ENCODE measurements around the gene GZMM.

The GZMM gene

DNA sequence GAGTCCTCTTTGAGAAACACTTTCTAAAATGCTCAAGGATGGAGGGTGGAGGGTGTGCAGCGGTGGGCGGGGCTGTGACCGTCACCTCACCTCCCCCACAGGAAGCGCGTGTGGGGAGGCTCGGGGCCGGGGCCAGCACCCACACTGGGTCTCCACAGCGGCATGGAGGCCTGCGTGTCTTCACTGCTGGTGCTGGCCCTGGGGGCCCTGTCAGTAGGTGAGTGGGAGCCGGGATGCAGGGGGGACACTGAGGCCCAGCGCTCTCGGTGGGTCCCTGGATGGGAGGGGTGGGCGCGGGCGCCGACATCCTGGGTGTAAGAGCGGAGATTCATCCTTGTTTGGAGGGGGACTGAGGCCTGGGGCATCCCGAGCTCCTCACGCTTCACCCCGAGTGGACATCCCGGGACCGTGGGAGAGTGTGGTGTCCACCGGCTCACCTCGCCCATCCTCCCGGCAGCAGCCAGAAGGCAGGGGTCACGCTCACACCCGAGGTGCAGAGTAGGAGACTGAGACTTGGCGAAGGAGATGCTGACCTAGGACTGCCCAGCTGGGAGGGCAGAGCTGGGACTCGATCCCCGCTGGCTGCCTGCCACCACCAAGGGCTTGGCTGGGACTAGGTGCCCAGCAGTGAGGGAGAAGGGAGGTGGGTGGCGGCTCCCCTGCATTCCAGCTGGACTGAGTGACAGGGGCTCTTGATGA lies at the start of gene GZMM:
Gene GZMM, plus strand, starts transcription at position 144 of the 699 bp plus-strand sequence. Its CDS starts 19 bp downstream, at position 163.
- no peak for DNase-seq

DNA sequence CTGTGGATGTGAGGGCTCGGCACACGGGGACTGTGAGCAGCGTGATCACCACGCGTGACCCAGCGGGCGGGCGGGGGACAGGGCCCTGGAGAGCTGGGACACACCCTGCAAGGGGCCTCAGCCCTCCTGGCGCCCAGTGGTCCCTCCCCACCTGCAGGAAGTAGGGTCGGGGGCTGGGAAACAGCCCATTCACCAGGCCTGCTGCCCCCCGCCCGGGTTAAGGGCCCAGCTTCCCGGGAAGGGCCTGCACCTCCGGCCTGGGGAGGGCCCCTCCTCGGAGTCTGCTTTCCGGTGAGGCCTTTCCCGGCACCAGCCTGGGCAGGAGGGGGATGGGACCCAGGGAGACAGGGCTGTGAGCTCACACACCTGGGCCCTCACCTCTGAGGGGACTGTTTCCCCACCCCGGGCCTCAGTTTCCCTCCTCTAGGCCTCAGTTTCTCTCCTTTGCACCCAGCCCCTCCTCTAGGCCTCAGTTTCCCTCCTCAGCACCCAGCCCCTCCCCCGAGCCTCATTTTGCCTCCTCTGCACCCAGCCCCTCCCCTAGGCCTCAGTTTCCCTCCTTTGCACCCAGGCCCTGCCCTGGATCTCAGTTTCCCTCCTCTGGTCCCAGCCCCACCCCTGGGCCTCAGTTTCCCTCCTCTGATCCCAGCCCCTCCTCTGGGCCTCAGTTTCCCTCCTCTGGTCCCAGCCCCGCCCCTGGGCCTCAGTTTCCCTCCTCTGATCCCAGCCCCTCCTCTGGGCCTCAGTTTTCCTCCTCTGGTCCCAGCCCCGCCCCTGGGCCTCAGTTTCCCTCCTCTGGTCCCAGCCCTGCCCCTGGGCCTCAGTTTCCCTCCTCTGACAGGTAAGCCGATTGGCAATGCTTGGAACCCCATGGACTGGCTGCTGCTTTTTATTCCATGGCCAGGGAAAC lies 49.4 kb upstream of the GZMM start:
- no peak for DNase-seq

DNA sequence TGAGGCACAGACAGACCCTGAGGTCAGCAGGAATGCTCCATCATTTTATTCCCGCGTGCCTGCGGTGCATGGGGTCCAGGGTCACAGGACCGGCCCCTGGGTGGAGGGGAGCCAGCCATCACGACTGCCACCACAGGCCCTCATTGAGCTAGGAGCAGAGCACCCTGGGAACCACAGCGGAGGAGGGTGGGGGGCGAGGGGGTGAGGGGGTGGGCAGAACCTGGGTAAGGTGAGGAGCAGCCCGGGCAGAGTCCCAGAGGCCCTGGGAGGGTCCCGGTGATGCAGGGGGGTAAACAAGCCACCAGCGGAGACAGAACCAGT lies 48.8 kb upstream of the GZMM start:
- no peak for DNase-seq

DNA sequence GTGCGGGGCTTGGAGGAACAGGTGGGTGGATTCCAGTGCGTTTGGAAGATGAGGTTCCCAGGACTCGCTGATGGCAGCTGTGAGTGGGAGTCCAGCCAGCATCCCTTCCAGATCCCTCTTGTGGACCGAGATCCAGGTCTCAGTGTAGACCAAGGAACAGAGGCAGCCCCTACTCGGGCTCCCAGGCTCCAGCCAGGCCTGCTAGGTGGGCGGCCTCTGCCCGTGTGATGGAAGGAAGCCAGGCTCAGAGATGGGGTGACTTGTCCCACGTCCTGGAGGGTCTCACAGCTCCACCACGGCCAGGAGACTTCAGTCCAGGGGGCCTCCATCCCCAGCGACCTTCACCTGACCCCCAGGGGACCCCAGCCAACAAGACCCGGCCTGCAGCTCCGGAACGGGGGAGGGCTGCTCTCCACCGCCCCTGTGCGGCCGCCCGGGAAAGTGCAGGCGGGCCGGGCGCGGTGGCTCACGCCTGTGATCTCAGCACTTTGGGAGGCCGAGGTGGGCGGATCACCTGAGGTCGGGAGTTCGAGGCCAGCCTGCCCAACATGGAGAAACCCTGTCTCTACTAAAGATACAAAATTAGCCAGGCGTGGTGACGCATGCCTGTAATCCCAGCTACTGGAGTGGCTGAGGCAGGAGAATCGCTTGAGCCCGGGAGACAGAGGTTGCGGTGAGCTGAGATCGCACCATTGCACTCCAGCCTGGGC lies 48.3 kb upstream of the GZMM start:
- no peak for DNase-seq

DNA sequence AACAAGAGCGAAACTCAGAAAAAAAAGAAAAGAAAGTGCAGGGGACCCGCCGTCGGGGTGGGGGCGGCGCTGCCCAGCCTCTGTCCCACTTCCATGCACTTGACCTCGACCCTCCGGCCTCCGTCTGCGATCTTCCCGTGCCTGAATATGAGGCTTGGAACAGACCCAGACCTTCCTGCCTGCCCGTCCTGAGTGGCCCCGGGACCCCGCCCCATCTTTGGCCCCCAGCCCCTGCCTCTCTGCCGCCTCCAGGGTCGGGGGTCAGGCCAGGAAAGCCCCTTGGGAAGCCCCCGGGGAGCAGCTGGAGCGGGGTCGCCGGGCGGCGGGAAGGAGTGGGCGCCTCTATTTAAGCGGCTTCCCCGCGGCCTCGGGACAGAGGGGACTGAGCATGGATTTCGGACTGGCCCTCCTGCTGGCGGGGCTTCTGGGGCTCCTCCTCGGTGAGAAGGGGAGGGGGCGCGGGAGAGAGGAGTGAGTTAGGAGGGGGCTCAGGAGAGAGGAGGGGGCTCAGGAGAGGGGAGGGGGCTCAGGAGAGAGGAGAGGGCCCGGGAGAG lies 47.7 kb upstream of the GZMM start, which contains the start of gene MADCAM1:
Gene MADCAM1, plus strand, starts transcription at position 375 of the 554 bp plus-strand sequence. Its CDS starts 14 bp downstream, at position 389.
- no peak for DNase-seq

DNA sequence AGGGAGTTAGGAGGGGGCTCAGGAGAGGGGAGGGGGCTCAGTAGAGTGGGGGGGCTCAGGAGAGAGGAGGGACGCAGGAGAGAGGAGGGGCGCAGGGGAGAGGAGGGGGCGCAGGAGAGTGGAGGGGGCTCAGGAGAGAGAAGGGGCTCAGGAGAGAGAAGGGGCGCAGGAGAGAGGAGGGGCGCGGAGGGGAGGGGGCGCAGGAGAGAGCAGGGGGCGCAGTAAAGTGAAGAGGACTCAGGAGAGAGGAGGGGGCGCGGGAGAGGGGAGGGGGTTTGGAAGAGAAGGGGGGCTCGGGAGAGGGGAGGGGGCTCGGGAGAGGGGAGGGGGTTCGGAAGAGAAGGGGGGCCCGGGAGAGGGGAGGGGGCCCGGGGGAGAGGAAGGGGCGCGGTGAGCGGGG lies 46.9 kb upstream of the GZMM start:
- DNase-seq: no peak

DNA sequence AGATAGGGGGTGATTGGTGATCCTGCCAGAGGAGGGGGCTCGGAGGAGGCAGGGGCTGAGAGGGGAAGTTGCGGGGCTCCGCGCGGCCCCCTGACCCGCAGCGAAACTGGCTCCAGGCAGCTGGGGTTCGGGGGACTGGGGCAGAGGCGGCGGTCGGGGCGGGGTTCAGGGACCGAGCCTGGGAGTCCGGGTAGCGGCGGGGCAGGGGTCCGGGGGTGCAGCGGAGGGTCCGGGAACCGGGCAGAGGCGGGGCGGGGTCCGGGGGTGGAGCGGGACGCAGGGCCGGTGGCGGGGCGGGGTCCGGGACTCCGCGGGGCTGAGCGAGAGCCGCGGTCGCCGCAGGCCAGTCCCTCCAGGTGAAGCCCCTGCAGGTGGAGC lies 46.4 kb upstream of the GZMM start:
- DNase-seq: no peak

DNA sequence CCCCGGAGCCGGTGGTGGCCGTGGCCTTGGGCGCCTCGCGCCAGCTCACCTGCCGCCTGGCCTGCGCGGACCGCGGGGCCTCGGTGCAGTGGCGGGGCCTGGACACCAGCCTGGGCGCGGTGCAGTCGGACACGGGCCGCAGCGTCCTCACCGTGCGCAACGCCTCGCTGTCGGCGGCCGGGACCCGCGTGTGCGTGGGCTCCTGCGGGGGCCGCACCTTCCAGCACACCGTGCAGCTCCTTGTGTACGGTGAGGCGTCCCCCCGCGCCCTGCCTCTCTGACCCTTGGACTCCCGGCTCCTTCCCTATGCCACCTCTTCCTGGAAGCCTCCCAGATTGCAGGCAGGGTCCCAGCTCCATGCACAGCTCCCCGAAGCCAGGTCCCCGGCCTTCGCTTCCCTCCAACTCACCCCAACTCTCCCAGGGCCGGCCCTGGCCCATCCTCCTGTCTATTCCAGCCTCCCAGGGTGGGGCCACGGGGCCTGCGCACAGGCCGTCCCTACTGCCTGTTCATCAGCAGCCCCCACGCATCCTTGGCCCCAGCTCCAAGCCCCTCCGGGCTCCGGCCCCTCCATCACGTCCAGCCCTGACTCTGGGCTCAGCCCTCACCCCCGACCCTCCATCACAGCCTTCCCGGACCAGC lies 45.9 kb upstream of the GZMM start:
- no peak for DNase-seq

DNA sequence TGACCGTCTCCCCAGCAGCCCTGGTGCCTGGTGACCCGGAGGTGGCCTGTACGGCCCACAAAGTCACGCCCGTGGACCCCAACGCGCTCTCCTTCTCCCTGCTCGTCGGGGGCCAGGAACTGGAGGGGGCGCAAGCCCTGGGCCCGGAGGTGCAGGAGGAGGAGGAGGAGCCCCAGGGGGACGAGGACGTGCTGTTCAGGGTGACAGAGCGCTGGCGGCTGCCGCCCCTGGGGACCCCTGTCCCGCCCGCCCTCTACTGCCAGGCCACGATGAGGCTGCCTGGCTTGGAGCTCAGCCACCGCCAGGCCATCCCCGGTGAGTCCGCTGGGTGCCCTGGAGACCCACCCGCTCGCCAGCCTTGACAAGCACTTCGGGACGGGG lies 45.4 kb upstream of the GZMM start:
- DNase-seq: no peak

DNA sequence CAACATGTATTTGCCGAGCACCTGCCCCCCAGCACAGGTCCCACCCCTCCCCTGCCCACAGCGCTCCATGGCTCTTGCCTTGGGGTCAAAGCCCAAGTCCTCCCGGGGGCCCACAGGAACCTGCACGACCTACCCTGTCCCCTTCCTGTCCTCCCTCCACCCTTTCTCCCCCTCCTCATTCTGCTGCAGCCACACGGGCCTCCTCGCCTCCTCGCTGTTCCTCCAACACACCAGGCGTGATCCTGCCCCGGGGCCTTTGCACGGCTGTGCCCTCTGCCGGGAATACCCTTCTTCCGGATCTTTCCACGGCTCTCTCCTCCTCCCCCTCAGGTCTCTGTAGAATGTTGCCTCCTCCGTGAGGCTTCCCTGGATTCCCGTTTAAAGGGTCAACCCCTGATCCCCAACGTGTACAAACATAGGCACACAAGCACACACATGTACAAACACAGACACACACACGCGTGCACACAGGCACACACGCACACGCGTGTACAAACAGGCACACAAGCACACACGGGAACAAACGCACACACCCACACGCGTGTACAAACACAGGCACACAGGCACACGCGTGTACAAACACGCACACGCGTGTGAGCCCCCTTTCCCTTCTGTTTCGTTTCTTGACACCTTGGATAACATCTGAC lies 44.8 kb upstream of the GZMM start:
- no peak for DNase-seq

DNA sequence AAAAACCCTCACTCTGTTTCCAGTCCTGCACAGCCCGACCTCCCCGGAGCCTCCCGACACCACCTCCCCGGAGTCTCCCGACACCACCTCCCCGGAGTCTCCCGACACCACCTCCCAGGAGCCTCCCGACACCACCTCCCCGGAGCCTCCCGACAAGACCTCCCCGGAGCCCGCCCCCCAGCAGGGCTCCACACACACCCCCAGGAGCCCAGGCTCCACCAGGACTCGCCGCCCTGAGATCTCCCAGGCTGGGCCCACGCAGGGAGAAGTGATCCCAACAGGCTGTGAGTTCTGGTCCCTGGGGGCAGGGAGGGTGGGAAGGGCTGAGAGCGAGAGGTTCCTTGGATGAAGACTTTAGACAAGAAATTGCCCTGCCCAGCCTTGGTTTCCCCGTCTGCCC lies 42.2 kb upstream of the GZMM start:
- DNase-seq: no peak

DNA sequence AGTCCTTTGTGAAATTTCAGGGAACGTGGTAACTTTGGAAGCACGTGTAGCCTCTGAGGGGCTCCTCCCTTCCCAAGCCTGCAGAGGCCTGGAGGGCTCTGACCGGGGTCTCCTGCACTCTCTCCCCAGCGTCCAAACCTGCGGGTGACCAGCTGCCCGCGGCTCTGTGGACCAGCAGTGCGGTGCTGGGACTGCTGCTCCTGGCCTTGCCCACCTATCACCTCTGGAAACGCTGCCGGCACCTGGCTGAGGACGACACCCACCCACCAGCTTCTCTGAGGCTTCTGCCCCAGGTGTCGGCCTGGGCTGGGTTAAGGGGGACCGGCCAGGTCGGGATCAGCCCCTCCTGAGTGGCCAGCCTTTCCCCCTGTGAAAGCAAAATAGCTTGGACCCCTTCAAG lies 39.2 kb upstream of the GZMM start:
- DNase-seq: no peak

DNA sequence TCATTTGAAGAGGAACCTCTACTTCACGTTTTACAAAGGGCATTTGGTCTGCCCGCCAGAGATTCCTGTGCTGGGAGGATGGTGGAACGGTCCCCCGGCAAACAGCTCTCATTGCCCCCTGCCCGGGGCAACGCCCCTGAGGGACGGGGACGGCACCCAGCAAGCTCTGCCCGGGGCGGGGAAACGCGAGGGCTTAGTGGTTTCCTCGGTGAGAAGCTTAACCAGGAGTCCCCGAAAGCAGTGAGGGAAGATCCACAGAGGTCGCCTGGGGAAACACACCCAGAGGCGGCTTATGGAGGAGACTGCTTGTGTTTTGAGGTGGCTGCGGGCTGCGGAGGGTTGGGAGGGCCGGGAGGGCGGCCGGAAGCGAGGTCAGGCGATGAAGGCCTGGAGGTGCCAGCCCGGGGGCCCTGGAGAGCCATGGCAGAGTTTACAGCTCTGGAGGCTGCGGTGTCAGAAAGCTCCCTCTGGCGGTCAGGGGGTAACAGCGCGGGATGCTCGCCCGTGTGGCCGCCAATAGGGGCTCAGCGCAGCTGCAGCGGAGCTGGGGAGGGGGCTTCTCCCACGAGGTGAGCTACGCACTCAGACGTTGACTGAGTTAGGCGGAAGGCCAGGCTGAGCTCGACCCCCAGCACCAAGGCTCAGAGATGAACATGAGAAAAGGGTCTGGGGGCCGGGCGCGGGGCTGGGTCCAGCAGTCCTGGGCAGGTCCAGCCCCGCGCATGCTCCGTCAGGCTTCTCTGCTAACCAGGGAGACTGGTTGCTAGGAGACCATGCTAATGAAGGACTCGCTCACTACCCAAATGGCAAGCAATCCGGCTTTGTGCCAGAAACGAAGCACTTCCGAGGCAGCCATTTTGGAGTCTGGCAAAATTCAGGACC lies 37.2 kb upstream of the GZMM start:
- peak; percentile 95 for DNase-seq

DNA sequence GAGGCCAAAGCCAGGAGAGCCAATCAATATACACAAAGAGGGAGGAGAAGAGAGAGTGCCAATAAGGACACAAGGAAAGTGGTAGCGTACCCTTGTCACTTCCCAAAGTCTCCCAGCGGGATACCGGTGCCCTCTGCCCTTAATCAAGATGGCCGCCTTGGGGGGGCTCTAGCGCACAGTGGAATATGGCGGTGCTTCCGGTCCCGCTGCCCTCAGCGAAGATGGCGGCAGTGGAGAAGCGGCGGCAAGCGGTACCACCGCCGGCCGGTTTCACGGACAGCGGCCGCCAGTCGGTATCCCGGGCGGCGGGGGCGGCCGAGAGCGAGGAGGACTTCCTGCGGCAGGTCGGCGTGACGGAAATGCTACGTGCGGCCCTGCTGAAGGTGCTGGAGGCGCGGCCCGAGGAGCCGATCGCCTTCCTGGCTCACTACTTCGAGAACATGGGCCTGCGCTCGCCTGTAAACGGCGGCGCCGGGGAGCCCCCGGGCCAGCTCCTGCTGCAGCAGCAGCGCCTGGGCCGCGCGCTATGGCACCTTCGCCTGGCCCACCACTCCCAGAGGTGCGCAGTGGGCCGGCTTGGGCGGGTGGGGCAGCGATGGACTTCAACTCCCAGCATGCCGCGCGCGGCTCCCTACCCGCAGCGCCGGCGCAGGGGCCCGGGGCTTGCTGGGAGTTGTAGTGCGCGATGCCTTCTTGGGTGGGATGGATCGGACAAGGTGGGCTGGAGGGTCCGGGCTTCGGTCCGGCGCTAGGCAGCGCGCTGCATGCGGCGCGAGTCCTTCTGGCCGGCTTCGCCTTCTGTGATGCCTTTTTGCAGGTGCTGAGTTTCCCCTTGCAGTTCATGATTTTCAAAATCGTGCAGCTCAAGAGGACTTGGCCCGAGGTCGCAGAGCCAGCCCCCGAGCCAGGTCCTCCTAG lies 36.3 kb upstream of the GZMM start, which contains the start of gene TPGS1:
Gene TPGS1, plus strand, starts transcription at position 212 of the 918 bp plus-strand sequence. Its CDS starts 10 bp downstream, at position 222.
- peak; percentile 18 for DNase-seq

DNA sequence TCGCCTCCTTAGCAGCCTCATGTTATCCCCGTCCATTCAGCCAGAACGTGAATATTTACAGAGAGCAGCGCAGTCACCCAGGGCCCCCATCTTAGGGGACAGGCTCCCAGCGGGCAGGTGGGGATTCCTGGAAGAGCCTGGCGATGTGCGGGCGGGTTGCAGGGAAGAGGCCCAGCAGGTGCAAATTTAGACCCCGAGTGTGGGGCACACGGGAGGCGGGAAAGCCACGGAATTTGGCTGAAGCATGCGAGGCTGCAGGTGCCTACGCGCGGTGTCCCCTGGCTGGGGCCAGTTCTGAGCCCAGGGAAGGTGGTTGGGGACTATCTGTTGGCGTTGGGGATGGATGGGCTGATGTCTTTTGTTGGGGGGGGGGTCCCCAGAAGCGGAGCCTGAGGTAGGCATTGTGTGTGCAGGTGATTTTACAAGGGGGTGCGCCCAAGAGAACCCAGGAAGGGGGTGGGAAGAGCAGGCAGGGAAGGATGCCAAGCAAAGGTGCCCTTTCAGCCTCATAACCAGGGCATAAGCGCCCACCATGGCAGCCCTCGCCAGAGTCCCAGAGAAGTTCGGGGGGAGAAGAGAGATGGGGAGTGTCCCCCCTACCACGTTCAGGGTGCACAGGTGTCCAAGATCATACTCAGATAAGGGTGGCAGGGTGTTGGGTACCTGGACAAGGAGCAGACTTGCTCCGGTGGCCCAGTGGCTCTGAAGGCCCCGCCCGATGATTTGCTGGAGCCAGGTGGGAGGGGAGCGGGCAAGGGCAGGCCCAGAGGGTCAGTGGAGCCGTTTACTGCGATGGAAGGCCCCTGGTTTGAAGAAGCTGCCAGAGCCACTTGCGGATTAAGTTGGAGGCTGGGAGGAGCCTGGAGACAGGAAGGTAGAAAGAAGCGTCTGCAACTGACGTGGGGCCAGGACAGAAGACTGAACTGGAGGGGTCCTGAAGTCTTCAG lies 35.4 kb upstream of the GZMM start:
- DNase-seq: no peak

DNA sequence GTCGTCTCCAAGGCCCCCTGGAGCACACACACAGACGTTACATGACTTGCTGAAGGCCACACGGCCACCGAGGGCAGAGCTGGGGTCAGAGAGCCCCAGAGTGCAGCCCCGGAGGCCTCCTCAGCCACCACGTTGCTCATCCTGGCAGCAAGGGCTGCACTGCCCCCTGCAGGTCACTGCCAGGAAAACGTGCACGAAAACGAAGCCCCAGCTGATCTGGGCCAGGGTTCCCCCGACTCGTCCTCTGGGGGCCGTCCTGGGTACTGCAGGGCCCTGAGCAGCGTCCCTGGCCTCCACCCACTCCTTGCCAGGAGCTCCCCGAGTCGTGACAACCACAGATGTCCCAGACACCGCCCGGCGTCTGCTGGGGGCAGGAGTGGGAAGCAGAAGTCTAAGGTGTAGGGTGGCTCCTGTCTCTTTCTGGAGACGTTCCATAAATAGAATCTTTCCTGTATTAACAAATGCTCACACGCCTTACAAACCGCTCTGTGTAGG lies 33.2 kb upstream of the GZMM start:
- DNase-seq: peak; percentile 72

DNA sequence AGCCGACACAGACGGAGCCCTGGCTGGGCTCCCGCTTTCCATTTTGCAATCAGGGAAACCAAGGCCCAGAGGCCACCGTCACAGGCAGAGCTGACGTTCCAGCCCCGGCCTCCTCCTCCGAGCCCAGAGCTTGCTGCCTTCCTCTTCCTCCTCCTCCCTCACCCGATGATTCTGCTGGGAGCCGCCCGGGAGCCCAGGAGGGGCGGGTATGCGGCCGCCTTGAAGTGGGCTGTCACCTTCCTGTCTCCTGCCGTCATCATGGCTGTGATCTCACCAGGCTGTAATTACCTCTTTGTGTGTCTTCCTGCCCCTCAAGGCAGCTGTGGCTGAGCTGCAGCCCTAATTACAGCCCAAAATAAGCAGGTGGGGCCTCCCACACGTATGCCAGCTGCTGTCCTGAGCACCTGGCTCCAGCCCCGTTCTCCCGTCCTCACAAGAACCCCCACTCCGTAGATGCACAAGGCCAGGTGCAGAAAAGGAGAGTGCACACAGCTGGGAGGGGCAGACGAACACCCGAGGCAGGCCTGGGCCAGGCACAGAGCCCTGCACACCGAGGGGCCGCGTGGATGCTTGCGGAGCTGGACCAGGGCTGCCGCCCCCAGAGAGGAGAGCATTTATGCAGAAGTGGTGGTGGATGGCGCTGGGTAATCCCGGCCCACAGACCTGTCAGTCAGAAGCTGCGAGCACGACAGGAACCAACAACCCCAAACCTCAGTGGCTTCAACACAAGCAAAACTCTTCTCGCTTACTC lies 32.6 kb upstream of the GZMM start:
- peak; percentile 63 for DNase-seq
